GM12891 (cell line): ENCODE results near the gene TMCC2.

Experiments used
- POLR2A ChIP-seq: IDR thresholded peaks from 2 replicates; pipeline ENCODE4 v1.6.1; 2011; ENCODE audit warnings: low read depth, low read length, control low read depth
- POLR2AphosphoS5 ChIP-seq: IDR thresholded peaks from 2 replicates; pipeline ENCODE4 v1.6.1; 2011; ENCODE audit warnings: low read depth, low read length, control low read depth
- TAF1 ChIP-seq: IDR thresholded peaks from 2 replicates; pipeline ENCODE4 v1.6.1; 2011; ENCODE audit warnings: low read depth, low read length, control low read depth

GRCh38 chr1:205255941-205256780 is 28.4 kb downstream of the TMCC2 start:
- no peak for TF ChIP-seq POLR2AphosphoS5
- TF ChIP-seq POLR2A, result no peak
- no peak for TF ChIP-seq TAF1
